ENCODE results near the gene ARFGAP1.

The ARFGAP1 gene

DNA sequence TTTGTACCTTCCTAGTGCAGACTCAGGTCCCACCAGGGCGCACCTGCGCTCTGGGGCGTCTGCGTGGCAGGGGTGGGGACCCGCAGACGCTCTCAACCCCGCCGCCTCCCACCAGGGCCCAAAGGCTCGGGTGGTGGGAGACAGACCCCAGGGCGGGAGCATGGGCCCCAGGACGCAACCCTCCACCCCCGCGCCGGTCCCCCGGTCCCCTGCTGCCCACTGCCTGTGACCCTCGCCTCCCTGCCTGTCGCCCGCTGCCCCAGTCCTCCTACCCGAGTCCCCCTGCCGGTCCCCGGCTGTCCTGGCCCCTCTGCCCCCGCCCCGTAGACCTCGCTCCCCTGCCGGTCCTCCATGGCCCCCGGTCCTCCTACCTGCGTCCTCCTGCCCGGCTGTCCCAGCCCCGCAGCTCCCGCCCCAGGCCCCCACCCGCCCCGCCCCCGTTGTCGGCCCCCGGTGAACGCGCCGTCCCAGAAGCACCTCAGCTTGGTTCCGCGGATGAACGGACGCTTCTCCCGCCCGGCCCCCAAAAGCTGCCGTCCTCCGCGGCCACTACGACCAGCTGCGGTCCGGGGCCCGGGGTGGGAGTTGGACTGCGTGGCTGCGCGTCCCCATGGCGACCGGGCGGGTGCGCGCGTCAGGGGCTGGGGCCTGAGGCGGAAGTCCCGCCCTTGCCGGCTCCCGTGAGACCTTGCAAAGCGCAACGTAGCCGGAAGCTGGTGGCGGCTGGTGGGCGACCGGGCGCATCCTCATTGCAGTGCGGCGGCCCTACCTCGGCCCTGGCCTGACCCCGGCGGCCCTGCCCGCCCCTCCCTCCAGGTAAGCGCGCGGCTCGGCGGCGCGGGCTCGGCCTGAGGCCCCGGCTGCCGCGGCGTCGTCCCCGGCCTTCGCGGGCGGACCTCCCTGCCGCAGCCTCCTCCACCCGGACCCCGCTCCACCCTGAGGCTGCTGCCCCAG, at the start of gene ARFGAP1:
Gene ARFGAP1 (plus strand): TSS at position 709 of the 954 bp plus-strand sequence. CDS start 2,768 bp downstream, outside the sequence.
- peak; percentile 77 for DNase-seq (ENCODE audit: low read depth, low spot score)

DNA sequence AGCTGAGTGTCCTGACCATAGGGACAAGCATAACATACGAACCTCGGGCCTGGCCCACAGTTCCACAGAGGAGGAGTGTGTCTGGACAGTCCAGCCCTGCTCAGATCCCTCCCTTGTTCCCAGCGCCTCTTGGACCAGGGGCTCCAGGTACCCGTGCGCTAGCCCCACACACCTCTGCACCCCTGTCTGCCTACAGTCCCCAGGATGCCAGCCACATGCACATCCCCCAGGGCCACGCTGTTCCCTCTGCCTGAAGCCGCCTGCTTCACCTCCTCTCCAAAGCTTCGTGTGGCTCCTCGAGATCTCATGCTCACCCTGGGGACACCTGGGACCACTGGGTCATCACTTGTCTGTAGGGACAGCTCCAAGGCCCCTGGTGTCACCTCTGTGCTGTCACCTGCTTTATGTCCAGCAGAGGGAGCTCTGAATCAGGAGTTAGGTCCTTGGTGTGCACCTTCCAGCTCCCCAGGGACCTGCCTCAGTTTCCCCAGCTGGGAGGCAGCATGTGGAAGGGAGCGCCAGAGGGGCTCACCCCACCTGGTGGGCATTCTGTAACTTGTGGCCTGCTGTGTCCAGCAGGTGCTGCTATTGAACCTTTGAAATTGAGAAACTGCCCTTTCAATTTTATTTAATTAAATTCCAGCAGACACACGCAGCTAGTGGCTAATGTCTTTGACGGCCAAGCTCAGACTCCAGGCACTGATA, 49.3 kb upstream of the ARFGAP1 start:
- DNase-seq (ENCODE audit: low read depth, low spot score), result no peak

- DNase-seq (ENCODE audit: low read depth, low spot score), result no peak
These were observed 48.8 kb upstream of the ARFGAP1 start for GRCh38 chr20:63223826-63224207.

DNA sequence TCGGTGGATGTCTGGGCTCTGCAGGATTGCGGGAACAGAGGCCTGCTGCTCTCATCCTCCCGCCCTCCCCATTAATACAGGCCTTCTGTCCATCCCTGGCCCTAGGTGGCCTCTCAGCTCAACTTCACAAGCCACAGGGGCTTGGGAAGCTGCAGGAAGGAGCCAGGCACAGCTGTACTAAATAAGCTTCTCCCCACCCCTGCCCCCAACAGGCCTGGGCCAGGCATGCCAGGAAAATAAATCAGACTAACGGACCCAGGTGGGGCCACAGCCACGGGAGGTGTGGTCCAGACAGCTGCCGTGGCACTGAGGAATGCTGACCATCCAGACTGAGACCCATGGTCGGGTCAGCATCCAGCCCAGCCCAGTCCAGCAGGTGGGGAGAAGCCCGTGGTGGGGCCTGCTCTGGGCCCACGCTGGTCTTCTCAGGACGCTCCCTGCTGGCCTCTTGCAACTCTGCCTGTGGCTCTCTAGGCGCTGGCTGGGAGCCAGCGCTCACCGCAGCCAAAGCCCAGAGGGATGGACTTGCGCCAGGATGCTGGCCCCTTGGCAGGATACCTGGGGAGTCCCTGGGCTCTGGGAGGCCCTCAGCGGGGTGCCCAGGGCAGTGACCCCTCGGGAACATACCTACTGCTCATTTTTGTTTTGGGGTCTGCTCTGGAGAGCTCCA, 48.1 kb upstream of the ARFGAP1 start:
- no peak for DNase-seq (ENCODE audit: low read depth, low spot score)

- no peak for DNase-seq (ENCODE audit: low read depth, low spot score)
These were observed 47.5 kb upstream of the ARFGAP1 start for GRCh38 chr20:63225082-63225454.

DNA sequence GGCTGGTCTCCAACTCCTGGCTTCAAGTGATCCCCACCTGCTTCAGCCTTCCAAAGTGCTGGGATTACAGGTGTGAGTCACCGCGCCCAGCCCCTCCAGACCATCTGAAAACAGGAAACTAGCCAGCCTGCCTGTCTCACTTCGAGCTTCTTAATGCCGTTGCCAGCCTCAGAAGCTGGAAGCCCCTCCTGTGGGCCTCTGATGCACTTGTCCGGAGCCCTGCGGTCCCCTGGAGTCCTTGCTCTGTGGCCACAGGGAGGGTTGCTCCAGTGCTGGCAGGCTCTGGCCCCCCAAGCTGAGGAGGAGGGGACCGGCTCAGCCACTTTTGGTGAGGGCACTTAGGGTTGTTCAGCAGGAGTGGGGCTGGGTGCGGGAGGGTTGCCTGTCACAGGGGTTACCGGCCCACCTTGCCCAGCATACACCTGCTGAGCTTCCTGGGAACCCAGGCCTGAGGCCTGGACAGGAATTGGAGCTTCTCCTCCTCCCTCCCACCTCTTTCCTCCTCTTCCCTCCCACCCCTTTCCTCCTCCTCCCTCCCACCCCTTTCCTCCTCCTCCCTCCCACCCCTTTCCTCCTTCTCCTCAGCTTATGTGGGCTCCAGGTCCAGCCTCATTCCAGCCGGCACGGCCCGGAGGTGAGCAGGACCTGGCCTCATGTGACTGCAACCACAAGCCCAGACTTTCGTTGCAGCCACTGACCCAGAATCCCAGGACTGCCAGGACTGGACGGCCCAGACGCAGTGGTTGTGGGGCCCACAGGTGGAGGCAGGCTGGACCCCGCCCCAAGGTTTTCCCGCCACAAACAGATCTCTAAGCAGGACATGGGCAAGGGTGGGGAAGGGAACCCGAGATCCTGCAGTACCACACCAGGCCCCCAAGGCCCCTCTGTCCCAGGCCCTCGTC, 46.3 kb upstream of the ARFGAP1 start:
- DNase-seq (ENCODE audit: low read depth, low spot score), result no peak

GRCh38 chr20:63227260-63227659, 45.4 kb upstream of the ARFGAP1 start:
- DNase-seq (ENCODE audit: low read depth, low spot score), result no peak

GRCh38 chr20:63228806-63229205, 43.8 kb upstream of the ARFGAP1 start:
- DNase-seq (ENCODE audit: low read depth, low spot score), result no peak

GRCh38 chr20:63230800-63231268, 41.8 kb upstream of the ARFGAP1 start:
- no peak for DNase-seq (ENCODE audit: low read depth, low spot score)

DNA sequence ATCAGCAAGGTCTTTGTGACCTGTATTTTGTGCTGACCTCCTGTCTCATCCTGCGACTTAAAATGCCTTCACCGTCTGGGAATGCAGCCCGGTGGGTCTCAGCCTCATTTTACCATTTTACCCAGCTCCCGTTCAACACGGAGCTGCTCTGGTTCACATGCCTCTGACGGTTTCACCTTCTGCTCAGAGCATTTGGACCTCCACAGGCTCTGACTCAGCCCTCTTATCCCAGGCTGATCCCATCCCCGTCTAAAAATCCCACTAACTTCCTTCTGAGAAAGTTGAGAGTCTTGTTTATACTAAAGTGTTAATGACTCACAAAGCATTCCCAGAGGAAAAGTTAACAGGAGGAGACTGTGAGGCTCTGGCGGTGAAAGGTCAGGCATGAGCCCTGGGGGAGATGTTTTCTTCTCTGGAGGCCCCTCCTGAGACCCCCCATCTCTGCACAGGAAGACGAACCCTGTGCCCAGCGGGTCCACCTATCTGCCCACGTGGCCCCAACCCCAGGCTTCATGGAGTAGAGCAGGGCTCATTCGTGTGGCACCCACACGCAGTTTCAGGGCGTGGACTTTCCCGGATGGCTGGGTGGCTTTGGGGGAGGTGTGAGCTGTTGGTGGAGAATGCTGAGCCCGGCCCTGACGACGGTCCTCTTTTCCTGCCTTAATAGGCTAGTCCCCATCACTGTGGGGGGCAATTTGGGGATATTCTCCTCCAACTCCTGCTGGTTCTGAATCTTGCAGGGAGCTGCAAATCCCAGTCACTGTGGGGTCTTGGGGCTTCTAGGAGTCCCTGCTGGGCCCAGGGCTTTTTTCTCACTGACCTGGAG, 40.2 kb upstream of the ARFGAP1 start:
- DNase-seq (ENCODE audit: low read depth, low spot score), result no peak

- DNase-seq (ENCODE audit: low read depth, low spot score), result no peak
These were observed 39.6 kb upstream of the ARFGAP1 start for GRCh38 chr20:63233061-63233344.

DNA sequence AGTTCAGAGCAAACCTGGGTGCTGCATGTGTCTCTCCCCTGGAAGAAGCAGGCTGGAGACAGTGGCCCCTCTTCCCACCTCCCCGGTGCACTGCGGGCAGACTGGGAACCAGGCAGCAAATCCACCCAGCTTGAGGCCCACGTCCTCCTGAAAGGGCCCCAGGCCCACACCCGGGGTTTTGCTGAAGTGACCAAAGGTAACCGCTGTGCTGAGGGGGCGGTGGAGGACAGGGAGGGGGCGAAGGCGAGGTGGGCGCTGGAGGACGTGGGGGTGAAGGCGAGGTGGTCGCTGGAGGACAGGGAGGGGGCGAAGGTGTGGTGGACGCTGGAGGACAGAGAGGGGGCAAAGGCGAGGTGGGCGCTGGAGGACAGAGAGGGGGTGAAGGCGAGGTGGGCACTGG, 38.7 kb upstream of the ARFGAP1 start:
- no peak for DNase-seq (ENCODE audit: low read depth, low spot score)

DNA sequence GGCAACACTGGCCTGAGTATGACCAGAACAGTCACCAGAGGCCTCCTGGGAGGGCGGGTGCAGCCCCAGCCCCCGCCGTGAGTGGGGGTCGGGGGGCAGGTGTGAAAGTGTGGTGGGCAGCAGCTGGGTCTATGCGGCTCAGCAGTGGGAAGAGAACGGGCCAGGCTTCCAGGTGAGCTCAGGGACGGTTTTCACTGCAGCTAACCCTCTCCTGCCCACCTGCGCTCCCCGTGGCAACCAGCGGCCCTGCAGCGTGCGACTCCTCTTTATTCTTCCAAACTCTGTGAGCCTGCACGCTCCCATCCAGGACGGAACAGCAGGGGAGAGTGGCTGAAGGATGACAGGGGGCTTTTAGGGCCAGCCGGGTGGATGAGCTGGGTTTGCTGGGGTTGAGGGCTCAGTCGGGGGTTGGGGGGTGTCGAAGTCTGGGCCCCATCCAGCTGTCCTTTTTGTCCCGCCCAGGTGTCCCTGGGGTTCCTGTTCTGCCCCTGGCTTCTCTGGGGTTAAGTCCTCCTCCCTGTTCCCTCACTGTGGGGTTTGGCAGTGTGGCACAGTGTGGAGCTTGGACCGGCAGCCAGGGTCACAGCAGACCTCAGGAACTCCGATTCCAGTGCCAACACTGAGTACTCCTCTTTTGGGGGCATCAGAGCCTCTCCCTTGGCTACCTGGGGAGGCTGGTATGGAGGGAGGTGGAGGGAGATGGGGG, 37.8 kb upstream of the ARFGAP1 start:
- no peak for DNase-seq (ENCODE audit: low read depth, low spot score)

- no peak for DNase-seq (ENCODE audit: low read depth, low spot score)
These were observed 37.1 kb upstream of the ARFGAP1 start, which contains the start of gene BIRC7 for GRCh38 chr20:63235399-63235983. TSS of gene BIRC7 (plus strand) at chr20:63235905. CDS start at chr20:63236097, 192 bp downstream.

DNA sequence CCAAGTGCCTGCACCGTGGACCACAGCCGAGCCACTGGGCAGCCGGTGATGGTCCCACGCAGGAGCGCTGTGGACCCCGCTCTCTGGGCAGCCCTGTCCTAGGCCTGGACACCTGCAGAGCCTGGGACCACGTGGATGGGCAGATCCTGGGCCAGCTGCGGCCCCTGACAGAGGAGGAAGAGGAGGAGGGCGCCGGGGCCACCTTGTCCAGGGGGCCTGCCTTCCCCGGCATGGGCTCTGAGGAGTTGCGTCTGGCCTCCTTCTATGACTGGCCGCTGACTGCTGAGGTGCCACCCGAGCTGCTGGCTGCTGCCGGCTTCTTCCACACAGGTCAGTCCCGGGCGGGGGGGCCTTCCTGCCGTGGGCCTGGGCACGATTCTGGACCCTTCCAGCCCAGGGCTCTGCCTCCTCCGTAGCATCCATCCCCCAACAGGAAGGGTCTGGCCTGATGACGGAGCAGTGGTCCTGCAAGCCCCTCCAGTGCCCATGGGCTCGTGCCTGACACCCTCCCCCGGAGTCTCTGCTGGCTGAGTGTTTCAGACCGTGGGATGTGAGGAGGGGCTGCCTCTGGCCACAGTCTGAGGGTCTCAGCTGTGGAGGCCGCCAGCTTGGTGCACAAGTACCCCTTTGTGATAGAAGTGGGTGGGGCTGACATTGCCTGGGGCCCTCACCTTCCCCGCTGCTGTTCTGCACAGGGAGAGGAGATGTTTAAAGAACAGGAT, 36.3 kb upstream of the ARFGAP1 start:
- no peak for DNase-seq (ENCODE audit: low read depth, low spot score)

DNA sequence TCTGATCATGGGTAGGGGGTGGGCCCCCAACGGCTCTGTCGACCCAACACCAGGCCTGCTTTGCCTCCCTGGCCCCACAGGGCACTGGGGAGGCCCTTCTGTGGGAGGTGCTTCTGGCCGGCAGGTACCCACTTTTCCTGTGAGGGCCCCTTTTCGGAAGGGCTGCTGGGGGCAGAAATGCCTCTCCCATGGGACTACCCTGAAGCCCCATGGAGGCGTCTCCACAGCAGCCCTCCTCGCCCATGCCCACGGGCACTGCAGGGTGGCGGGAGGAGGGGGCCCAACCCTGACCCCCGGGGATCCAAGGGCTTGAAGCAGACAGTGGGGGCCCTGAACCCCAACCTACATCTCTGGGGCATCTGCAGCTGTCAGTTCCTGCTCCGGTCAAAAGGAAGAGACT, 34.6 kb upstream of the ARFGAP1 start:
- DNase-seq (ENCODE audit: low read depth, low spot score), result no peak

DNA sequence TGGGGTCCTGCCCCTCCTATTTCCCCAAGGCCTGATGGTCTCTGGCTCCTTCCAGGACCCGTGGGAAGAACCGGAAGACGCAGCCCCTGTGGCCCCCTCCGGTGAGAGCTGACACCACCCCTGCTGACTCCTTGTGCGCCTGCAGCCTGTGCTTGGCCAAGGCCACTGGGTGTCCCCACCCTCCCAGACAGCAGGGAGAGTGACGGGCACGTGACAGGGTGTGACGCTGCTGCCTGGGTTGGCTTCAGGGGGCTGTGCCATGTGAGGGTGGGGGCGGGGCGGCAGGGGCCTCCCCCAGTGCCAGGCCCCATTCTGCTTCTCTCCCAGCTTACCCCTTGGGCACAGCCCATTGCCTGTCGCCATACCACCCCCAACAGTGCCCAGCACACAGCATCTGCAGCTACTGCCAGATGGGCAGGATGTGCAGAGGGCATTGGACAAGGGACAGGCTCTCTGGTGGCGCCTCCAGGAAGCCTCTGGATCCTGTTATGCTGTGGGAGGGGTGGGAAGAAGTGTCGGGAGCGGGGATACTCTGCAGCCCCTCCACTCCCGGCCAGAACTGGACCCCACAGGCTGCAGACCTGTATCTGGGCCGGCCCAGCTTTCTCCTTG, 34.0 kb upstream of the ARFGAP1 start:
- no peak for DNase-seq (ENCODE audit: low read depth, low spot score)

DNA sequence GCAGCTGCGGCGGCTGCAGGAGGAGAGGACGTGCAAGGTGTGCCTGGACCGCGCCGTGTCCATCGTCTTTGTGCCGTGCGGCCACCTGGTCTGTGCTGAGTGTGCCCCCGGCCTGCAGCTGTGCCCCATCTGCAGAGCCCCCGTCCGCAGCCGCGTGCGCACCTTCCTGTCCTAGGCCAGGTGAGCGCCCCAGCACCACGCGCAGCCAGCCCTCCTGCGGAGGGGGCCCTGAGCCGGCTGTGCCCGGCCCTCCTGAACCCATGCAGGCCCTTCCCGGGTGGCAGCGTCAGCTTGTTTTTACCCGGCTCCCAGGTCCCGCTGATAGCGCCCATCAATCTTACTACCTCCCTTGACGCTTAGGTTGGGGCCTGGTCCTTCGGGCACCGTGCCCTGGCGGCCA, 33.2 kb upstream of the ARFGAP1 start:
- no peak for DNase-seq (ENCODE audit: low read depth, low spot score)

Measured in activated naive CD8-positive, alpha-beta T cell treated with anti-CD3 and anti-CD28 coated beads, Interleukin-2, amount 50 U/mL, for 16 hours (primary cell).